HG03460 (cell line): ENCODE measurements around the gene AEBP1.

Experiments
- ATAC-seq: cut with Tn5 transposase; IDR thresholded peaks from one replicate; pipeline ENCODE4 v1.9.1; 2021; ENCODE audit not compliant: unreplicated experiment

Gene AEBP1

GRCh38 chr7:44084701-44085100 is 19.4 kb upstream of the AEBP1 start:
- no peak for ATAC-seq

GRCh38 chr7:44085546-44085945 is 18.6 kb upstream of the AEBP1 start:
- no peak for ATAC-seq

GRCh38 chr7:44086627-44087026 is 17.5 kb upstream of the AEBP1 start:
- no peak for ATAC-seq

GRCh38 chr7:44087911-44088838 is 16.0 kb upstream of the AEBP1 start:
- ATAC-seq = no peak

GRCh38 chr7:44093102-44093641 is 11.0 kb upstream of the AEBP1 start:
- no peak for ATAC-seq

- no peak for ATAC-seq
These were observed 9.8 kb upstream of the AEBP1 start for GRCh38 chr7:44094365-44094764.

- no peak for ATAC-seq
These were observed 9.1 kb upstream of the AEBP1 start for GRCh38 chr7:44094883-44095592.

GRCh38 chr7:44095781-44096180 is 8.4 kb upstream of the AEBP1 start:
- no peak for ATAC-seq

- no peak for ATAC-seq
These were observed 7.7 kb upstream of the AEBP1 start for GRCh38 chr7:44096326-44096881.

- ATAC-seq = peak; percentile 66
These were observed 6.8 kb upstream of the AEBP1 start for GRCh38 chr7:44097064-44097932.

GRCh38 chr7:44098092-44099068 is 5.8 kb upstream of the AEBP1 start:
- ATAC-seq = no peak

- no peak for ATAC-seq
These were observed 4.5 kb upstream of the AEBP1 start for GRCh38 chr7:44099669-44100068.

- ATAC-seq = no peak
These were observed 3.5 kb upstream of the AEBP1 start for GRCh38 chr7:44100458-44101302.

- no peak for ATAC-seq
These were observed 2.7 kb upstream of the AEBP1 start for GRCh38 chr7:44101303-44101965.

- no peak for ATAC-seq
These were observed 1.9 kb upstream of the AEBP1 start for GRCh38 chr7:44101966-44102845.

GRCh38 chr7:44102846-44103565 is 1.1 kb upstream of the AEBP1 start:
- ATAC-seq = no peak
